Effector CD4-positive, alpha-beta T cell (primary cell): ENCODE data around the gene RYR2.

ENCODE experiments used
- DNase-seq: peaks from one replicate; pipeline ENCODE4 v3.0.0-alpha.2; 2020

RYR2 gene

DNA sequence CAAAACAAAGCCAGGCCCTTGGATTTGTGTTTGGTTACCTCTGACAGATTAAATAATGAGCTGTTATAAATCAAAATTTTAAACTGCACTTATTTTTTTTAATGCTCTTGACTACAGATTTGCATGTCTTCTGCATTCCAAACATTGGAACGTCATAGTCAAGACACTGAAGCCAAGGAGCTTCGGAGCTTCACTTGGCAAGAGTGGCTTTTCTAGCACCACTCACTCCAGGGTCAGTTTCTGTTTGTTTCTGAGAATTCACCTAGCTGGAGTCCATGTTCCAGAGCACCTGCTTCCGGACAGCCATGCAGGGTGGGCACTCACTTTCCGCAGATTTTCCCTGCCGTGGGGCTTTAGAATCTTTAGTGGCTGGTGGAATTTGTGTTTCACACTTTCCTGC is 645.8 kb downstream of the RYR2 start:
- DNase-seq, result no peak

DNA sequence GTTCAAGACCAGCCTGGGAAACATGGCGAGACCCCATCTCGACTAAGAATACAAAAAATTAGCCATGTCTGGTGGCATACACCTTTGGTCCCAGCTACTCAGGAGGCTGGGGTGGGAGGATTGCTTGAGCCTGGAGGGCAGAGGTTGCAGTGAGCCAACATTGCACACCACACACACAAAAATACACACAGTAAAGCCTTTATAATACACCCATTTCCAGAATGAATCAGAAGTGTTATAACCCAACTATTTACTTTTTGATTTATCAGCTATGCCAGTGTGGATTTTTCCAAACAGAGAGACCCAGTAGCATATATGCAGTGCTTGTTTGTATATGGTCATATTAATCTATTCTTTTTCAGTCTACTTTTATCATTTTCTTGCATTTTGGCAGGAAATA is 648.7 kb downstream of the RYR2 start:
- no peak for DNase-seq

DNA sequence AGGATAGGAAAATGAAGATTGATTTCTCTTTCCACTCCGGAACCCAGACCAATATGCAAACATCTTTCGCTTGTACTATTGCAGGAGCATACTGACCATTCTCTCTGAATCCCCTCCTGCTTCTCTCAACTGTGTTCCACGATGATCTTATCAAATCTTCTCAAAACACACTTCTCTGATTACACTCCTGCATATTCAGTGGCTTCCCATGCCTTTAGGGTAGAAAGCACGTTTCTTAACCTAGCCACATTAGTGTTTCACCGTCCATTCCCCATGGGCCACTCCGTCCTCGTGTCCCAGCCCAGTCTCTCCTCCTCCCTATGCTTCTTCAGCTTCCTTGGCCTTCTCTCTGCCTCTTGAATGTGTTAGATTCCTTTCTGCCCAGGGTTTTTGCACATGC is 650.3 kb downstream of the RYR2 start:
- DNase-seq, result no peak

DNA sequence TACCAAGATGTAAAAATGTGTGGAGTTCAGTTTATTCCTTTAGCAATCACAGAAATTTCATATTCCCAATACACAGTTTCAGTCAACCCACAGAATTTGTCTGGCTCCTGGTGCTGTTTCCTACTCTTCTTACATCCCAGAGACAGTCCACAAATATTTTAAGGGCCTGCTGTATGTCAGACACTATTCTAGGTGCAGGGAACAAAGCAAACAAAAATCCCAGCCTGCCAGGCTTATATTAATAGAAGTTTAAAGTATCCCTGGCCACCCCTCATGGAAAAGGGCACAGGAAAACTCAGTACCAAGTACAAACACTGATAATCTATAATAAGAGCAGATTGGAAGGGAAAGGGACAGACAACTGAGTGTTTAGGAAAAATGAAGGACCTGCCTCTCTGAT is 653.9 kb downstream of the RYR2 start:
- DNase-seq, result no peak

DNA sequence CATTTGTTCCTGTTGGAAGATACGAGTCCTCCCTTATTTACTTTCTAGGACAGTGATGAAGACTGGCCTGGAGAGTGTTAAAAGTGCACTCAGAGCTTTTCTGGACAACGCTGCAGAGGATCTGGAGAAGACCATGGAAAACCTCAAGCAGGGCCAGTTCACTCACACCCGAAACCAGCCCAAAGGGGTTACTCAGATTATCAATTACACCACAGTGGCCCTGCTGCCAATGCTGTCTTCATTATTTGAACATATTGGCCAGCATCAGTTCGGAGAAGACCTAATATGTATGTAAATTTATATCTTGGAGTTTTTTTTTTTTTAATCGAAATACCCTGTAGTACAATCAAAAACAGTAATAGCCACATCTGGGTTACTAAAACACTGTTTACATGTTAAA is 658.2 kb downstream of the RYR2 start:
- DNase-seq, result no peak

DNA sequence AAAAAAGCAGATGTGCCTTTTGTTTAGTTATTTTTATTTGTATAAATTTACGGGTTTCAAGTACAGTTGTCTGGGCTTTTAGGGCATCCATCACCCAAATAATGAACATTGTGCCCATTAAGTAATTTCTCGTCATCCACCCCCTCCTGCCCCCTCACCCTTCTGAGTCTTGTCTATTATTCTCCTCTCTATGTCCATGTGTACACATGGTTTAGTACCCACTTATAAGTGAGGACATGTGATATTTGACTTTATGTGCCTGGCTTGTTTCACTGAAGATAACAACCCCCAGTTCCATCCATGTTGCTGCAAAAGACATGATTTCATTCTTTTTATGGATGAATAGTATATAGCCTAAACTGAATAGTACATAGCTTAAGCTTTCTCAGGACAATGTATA is 659.5 kb downstream of the RYR2 start:
- no peak for DNase-seq

DNA sequence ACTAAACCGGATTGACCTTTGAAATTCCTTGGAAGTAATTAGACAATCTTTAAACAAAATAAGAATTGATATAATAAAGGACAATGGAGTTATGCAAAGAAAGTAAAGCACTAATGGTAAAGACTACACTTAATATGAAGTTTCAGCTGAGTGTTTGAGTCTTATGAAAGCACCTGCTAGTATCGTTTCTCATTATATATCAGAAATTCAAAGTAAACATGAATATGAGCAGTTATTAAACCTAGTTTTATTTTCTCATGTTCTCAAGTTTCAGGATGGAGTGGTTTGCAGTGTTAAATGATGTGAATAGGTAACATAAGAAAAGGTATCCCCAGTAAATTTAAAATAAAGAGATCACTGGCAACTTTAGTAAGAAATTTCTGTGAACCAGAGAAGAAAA is 660.2 kb downstream of the RYR2 start:
- no peak for DNase-seq

DNA sequence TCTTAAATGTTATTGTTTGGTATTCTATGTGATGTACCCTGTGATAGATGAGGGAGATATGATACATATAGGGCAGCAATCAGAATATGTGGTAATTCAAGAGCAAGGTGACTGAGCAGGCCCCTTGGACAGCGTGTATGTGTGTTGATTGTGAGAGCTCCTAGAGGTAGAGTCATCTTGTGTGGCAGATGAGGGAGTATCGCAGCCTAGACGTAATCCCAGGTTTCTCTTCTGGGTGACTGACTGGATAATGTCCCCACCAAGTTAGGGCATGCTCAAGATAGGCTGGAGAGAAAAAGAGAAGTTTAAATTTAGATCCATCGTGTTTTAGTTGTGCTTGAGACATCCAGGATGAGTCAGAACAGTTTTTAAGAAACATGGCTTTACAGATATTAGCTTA is 663.5 kb downstream of the RYR2 start:
- no peak for DNase-seq

DNA sequence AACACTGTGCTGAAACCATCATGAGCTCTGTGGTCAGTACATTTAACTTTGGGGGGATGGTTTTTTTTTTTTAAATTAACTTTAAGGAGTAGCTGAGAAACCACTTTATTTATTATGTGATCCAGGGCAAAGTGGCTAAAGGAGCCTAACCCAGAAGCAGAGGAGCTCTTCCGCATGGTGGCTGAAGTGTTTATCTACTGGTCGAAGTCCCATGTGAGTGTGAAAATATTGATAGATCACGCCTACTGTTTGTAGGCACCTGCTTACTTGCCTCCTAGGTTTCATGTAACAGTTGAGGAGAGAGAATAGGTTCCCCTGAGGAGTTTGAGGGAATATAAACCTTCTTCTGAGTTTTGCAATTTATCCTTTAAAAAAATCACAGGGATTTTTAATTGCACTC is 667.4 kb downstream of the RYR2 start:
- DNase-seq, result no peak

DNA sequence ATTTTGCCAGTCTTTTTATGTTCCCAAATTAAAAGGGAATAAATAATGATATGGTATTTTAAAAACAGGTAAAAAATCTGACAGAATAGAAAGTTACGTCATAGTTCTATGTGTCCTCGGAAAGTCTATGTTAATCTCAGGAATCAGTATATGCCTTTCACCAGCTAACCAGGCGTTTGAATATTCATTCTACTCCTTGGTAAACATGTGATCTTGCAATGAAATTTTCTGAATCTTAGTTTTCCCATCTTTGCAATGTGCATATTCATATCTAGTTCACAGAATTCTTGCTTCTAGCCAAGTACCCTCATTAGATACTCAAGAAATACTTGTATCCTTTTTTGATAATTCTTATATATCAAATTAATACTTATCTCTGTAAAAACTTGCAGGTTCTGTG is 669.3 kb downstream of the RYR2 start:
- no peak for DNase-seq

DNA sequence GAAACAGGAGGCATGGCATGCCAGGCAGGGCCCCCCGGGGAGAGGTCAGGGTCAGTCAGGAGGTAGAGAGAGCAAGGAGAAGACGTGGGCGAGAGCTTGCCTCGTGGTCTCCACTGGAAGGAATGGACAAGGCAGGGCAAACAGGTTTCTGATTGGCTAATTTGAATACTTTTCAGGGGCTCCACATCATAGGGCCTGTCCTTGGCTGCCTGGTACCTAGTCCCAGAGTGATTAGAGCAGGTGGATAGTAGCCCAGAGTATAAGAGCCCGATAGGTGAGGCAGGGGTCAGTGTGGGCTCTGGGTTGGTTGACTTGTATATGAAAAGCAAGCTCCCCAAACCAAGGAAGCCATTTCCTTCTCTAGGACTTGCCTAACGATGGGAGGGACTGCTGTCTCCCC is 670.1 kb downstream of the RYR2 start:
- no peak for DNase-seq

DNA sequence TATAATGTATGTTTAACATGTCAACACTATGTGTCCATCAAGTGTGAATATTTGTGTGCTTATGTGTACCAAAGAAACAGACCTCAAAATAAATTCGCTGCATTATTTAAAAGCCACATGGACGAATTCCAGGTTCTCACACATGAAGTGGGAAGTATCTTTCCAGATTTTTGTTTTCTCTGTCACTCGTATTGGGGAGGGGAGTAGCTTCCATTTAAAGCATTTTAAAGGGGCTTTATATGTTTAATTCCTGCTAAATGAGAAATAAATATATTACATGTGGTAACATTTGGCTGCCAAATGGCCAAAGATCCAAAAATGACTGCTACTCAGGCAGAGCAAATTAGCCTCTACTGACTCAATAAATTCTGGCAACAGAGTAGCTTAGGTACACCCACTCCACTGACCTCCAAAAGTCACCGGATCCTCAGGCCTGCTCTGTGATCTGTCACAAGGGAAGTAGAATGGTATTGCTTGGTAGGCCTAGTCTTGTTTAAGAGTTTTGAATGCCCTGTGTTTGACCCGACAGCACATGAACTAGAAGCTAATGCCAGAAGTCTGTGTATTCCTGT is 670.7 kb downstream of the RYR2 start:
- DNase-seq, result no peak

DNA sequence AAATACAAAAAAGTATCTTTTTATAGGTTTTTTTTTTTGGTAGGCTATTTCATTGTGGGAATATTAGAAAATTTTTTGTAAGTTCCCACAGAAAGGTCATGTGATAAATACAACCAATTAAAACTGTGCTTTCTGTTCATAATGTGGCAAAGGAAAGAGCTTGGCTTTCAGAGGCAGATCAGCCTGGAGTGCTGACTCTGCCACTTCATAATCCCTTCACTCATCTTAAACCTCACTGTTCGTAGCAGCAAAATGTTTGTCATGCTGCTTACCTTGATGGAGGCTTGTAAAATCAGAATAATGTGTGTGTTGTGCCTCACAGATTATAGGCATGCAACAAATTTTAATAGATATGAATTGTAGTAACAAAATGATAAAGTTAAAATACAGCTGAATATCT is 671.9 kb downstream of the RYR2 start:
- no peak for DNase-seq

DNA sequence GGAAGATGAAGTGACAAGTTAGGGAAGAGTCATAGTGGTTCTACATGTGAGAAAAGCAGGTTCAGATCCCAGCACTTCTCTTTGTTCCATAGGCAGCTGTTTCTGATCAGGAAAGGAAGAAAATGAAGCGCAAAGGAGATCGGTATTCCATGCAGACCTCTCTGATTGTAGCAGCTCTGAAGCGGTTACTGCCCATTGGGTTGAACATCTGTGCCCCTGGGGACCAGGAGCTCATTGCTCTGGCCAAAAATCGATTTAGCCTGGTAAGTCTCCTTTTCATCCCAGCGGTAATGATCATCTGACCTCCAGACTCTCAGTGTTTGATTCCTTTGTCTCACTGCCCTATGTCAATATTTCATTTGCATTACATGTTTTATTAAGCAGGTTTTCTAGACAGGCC is 675.1 kb downstream of the RYR2 start:
- no peak for DNase-seq

DNA sequence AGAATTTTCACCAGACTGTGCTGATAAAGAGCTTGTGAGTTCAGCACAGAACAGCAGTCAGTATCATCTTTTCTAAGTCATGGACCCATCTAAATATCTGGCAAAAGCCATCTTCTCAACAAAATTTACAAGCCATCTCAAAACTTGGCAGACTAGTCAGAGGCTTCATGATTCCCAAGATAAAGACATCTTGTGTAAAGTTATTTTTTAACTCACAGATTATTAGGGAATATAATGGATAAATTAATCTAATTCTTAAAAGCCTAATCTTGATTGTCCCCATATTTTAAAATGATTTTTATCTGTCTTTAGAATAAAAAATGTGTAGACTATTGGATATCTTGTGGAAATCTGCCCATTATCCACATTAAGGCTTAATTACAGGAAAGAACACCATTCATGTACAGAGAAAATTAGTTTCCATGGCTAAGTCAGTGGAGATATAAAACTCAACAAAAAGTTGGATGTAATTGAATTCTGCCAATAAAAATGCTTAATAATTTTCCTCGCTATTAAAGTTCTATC is 688.9 kb downstream of the RYR2 start:
- no peak for DNase-seq

DNA sequence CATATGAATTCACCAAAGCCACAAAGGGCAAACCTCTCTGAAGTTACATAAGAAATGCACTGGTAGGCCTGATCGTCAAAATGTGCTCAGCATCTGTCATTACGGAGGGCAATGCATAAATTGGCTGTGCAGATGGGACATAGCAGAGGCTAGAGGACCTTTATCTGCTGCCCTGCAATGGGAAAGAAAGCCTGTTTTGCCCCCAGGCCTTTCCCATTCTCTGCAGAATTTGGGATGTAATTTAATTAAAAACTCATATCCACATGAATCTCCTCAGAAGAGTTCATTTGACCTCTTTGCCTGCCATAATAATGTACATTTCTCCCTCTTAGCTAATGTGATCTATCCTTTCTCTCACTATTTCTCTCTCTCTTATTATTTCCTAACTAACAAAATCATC is 690.7 kb downstream of the RYR2 start:
- no peak for DNase-seq

DNA sequence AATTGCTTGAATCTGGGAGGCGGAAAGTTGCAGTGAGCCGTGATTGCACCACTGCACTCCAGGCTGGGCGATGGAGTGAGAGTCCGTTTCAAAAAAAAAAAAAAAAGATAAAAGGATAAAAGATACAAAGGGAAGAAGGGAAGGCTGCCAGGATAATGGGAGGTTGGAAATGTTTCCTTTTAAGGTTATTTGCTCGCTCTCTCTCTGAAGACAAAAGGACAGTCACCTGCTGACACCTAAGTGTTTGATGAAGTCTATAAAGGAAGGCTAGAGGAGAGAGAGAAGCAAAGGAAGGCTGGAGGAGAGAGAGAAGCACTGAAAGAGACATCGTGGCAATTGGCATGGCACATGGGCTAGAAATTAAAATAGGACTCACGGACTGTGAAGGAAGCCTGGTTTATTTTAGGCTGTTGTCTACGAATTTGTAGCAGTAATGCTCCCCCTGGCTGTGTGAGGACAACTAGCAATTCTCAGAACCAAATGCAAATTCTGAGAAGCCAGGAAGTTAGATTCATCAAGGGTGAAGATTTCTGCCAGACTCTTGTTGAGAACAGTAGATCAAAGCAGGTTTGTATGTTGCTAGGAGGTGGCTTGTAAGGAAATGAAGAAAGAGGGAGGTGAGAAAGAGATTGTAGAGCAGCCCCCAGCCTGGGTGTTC is 694.5 kb downstream of the RYR2 start:
- no peak for DNase-seq

DNA sequence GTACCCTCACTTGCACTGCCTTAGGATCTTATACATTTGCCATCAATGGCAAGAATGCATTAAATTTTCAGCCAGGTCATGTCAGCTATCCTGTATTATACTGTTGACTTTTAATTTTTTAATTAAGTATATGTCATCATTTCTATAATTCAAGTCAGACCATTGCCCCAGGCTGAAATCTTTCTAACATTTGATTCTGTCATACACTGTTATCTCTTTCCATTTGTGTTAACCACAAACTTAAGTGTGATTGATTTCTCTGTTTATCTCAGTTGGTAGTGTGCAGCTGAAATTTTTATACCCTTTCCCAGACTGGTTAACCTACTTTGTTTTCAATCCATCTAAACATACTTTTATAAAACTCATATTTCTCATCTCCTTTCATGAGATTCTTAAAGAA is 695.5 kb downstream of the RYR2 start:
- no peak for DNase-seq

DNA sequence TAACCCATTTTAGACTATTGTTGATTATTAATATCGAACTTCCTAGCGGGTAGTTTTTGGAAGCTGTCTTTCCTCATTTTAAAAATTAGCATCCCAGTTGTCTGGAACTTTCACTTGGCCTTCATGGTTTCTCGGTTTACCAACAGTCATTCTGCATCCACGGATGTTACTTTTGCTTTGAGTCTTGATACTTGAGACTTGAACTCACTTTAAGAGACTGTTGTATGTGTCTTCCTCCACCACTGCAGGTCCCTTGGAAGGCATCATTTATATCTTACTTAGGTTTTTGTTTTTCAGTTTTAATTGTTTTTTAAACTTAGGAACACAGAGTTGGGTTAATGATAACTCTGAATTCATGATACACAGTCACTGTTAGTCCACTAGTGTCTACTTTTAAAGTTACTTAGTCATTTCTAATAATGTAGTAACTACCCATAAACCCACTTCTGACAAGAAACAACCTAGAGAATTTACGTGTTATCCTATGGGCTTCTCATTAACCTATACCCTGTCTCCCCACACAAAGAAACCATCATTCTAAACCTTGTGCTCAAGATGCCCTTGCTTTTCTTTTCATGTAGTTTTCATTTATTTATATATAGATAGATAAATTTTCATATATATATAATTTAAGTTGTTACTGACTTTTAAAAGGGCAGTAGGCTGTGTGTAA is 696.1 kb downstream of the RYR2 start:
- no peak for DNase-seq

DNA sequence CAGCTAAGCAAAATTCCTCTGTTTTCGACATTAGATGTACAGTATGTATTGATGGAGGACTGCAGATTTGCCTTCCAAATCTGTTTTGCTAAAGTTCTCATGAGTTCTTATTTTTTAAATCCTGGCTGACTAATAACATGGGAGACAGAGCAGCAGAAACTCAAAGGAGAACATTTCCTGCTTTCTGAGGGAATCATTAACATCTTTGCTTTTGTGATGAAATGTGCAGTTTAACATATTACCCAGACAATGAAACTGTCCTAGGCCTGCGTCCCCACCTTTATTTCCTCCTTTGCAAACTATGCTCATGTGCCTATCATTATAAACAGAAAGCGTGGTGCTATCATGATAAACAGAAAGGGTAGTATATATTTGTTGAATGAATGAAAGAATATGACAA is 698.9 kb downstream of the RYR2 start:
- no peak for DNase-seq

DNA sequence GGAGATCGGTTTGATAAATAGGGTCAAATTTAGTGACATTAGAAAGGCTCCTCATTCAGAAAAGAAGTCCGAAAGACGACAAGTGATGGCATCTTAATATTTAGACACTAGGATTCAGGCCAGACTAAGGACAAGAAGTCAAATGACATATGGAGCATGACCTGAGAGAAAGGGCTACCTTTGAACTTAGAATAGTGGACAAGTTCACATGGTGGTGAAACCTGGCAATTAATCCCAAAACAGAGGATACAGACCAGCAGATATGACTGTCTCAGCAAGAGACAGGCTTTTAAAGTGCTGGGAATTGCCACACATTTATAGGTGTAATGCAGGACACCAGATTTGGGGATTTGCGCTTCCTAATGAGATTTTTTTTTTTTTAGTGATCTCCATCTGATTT is 703.6 kb downstream of the RYR2 start:
- DNase-seq, result no peak

DNA sequence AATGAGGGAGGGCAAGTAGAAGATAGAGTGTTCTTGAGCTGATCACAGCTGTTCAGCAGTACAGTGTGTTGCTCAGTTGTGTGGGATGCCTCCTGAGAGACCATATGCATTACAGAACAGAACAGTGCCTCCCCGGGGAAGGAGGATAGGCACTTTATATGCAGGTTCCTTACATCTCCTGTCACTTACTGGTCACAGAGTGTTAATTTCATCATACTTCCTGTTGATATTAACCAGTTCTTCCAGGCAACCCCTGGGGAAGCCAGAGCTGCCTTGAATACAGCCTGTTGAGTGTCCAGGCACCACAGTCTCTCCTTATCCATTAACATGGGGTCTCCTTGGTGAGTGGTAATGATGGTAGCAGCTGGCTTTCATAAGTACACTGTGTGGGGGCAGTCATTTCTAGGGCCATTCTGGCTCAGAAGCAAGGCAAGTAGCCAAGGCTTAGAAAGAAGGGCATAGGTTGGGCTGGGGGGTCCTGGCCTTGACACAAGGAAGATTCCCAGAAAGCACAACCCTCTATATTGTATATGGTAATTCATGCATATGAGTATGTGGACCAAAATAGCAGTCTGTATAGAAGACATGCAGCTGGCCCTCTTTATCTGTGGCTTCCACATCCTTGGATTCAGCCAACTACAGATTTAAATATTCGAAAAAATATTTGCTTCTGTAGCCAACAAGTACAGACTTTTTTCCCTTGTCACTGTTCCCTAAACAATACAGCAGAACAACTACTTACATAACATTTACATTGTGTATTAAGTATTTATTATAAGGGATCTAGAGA is 706.4 kb downstream of the RYR2 start:
- no peak for DNase-seq

DNA sequence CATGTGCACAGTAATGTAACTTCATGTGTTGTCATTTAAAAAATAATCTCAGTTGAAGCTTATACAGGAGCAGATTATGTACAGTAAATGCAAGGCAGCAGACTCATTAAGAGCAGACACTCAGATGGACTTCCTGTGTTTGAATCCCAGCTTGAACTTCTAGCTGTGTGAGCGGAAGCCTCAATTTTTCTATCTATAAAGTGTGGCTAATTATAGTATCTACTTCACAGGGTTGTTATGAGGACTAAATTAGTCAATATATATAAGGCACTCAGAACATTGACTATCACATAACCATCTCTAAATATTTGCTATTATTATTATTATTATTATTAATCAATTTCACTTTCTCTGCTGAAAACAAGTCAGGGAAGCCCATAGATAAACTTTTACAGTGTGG is 707.1 kb downstream of the RYR2 start:
- DNase-seq, result no peak

DNA sequence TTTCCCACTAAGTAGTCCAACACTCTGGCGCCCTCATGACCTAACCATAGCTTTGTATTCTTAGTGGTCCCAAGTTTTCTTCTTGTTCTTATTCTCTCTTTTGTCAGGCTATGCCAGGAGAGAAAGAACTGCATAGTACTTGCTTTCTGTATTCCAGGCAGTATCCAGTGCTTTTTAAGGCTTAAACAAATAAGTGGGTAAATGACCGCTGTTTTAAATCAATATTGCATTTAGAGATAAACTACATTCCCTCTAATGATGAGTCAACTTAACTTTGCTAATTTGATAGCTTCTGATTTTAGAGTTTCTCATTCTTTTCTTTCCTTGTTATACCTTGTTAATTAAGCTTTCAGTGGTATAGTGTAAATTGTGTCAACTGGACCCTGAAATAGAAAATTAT is 709.1 kb downstream of the RYR2 start:
- DNase-seq, result no peak
